Caco-2 (cell line): ENCODE results near the gene LRRK2. TPM values are rescaled to one million over a fixed set of nuclear protein-coding genes. Genes with fewer than 3 reads are reported as not detected.
A peak's percentile ranks its signal among the peaks of the same experiment; 100 is the strongest.

Experiments used
- BruUV-seq: library from RNA; stranded (reverse); fragments of 400-500 nt; replicated peaks from 2 replicates; lab custom pipeline; 2021; lab: Mats Ljungman, UMichigan
- CTCF ChIA-PET: fragments of 300-600 bp; sonication (Branson Sonifier 250); formaldehyde crosslinking; loops from one replicate; lab custom pipeline; 2022; ENCODE audit warnings: antibody characterized with exemption; lab: Charles Lee
- POLR2A ChIA-PET: fragments of 300-600 bp; sonication (Branson Sonifier 250); formaldehyde crosslinking; loops from one replicate; lab custom pipeline; 2022; ENCODE audit warnings: antibody characterized with exemption; lab: Charles Lee
- DNase-seq, 2 experiments: peaks; one replicate each; pipeline versions ENCODE4 v3.0.0 to v3.0.0-alpha.2; 2020 to 2022
- H3K27me3 ChIP-seq: replicated peaks from 2 replicates; pipeline ENCODE4 v1.6.0; 2011; ENCODE audit warnings: low read length; ENCODE audit not compliant: control insufficient read depth, insufficient read depth
- H3K36me3 ChIP-seq: 2 replicates; pipeline ENCODE4 v1.5.1; 2011; ENCODE audit warnings: low read length; ENCODE audit not compliant: control insufficient read depth, insufficient read depth
- H3K4me1 ChIP-seq: fragments of 250-450 bp; sonication (Bioruptor Pico); 2 replicates; pipeline ENCODE4 v1.5.1; 2020; ENCODE audit warnings: mild to moderate bottlenecking
- H3K4me3 ChIP-seq: 2 replicates; pipeline ENCODE4 v1.5.1; 2011; ENCODE audit warnings: low read depth, mild to moderate bottlenecking, control low read depth, low read length
- H3K9me3 ChIP-seq: fragments of 250-450 bp; sonication (Bioruptor Pico); 2 replicates; pipeline ENCODE4 v1.5.1; 2020; ENCODE audit warnings: mild to moderate bottlenecking, moderate library complexity
- H3K27ac Mint-ChIP-seq: one replicate; pipeline ENCODE4 v1.8.0; 2022; ENCODE audit warnings: mixed read lengths; ENCODE audit not compliant: unreplicated experiment
- H3K27me3 Mint-ChIP-seq: one replicate; pipeline ENCODE4 v1.8.0; 2022; ENCODE audit warnings: mixed read lengths; ENCODE audit not compliant: insufficient read depth, unreplicated experiment
- H3K36me3 Mint-ChIP-seq: one replicate; pipeline ENCODE4 v1.8.0; 2022; ENCODE audit warnings: mild to moderate bottlenecking, mixed read lengths; ENCODE audit not compliant: insufficient read depth, unreplicated experiment
- H3K4me1 Mint-ChIP-seq: one replicate; pipeline ENCODE4 v1.8.0; 2022; ENCODE audit warnings: low read depth, mixed read lengths; ENCODE audit not compliant: unreplicated experiment
- H3K4me3 Mint-ChIP-seq: one replicate; pipeline ENCODE4 v1.8.0; 2022; ENCODE audit warnings: mild to moderate bottlenecking, moderate library complexity, mixed read lengths; ENCODE audit not compliant: unreplicated experiment
- H3K9me3 Mint-ChIP-seq: one replicate; pipeline ENCODE4 v1.8.0; 2022; ENCODE audit warnings: mixed read lengths; ENCODE audit not compliant: unreplicated experiment
- intact Hi-C: fragments of 100-400 bp; cut with micrococcal nuclease; formaldehyde crosslinking; loops from one replicate; pipeline ENCODE4 v1.10.0; 2022; ENCODE audit not compliant: unreplicated experiment
- total RNA-seq: library from RNA; stranded (reverse); gene quantifications from 2 replicates; pipeline ENCODE4 v1.2.3, GENCODE V29; 2022
- TF ChIP-seq, protein P1 (sequence below), 2 experiments: fragments of 200-600 bp in 1 of 2; IDR thresholded peaks; 1 replicate in 1 of 2; 2 replicates in 1 of 2; pipeline versions ENCODE4 v1.5.1 to v1.8.0; 2011 to 2022; ENCODE audit warnings: antibody characterized with exemption in 1 of 2, control low read depth in 1 of 2, inconsistent platforms in 1 of 2, low read depth in 1 of 2, low read length in 1 of 2, mild to moderate bottlenecking in 1 of 2, moderate library complexity in 1 of 2; ENCODE audit not compliant: insufficient read depth in 1 of 2, severe bottlenecking in 1 of 2, unreplicated experiment in 1 of 2

The LRRK2 gene
- total RNA-seq, 1 experiment from 2014 or later: 0.11 TPM

GRCh38 chr12:40312196-40312595 is 87.4 kb downstream of the LRRK2 start:
- Histone ChIP-seq H3K36me3 (no peaks in the 10 kb centered on the region), H3K27me3 (no peaks in the 10 kb centered on the region), H3K4me3 (no peak overlapping the region), H3K4me1 (no peaks in the 10 kb centered on the region), H3K9me3 (no peaks in the 10 kb centered on the region)
- DNase-seq: no peak
- Mint-ChIP-seq H3K9me3 (no peaks in the 10 kb centered on the region), H3K36me3 (no peaks in the 10 kb centered on the region), H3K27ac (no peak overlapping the region), H3K4me1 (no peaks in the 10 kb centered on the region), H3K27me3 (peaks cover 5% of the 10 kb centered on the region), H3K4me3 (no peak overlapping the region)
- POLR2A ChIA-PET: no interaction called here
- no TSS peak for BruUV-seq
- intact Hi-C loops: no loop called here
- TF ChIP-seq, protein P1, sequence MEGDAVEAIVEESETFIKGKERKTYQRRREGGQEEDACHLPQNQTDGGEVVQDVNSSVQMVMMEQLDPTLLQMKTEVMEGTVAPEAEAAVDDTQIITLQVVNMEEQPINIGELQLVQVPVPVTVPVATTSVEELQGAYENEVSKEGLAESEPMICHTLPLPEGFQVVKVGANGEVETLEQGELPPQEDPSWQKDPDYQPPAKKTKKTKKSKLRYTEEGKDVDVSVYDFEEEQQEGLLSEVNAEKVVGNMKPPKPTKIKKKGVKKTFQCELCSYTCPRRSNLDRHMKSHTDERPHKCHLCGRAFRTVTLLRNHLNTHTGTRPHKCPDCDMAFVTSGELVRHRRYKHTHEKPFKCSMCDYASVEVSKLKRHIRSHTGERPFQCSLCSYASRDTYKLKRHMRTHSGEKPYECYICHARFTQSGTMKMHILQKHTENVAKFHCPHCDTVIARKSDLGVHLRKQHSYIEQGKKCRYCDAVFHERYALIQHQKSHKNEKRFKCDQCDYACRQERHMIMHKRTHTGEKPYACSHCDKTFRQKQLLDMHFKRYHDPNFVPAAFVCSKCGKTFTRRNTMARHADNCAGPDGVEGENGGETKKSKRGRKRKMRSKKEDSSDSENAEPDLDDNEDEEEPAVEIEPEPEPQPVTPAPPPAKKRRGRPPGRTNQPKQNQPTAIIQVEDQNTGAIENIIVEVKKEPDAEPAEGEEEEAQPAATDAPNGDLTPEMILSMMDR (IDR thresholded peaks at IDR 0.05; ENCODE audit: insufficient read depth in 1 of 2, low read depth in 1 of 2, low read length in 1 of 2, severe bottlenecking in 1 of 2, unreplicated experiment in 1 of 2): no peak
- CTCF ChIA-PET: no interaction called here

DNA sequence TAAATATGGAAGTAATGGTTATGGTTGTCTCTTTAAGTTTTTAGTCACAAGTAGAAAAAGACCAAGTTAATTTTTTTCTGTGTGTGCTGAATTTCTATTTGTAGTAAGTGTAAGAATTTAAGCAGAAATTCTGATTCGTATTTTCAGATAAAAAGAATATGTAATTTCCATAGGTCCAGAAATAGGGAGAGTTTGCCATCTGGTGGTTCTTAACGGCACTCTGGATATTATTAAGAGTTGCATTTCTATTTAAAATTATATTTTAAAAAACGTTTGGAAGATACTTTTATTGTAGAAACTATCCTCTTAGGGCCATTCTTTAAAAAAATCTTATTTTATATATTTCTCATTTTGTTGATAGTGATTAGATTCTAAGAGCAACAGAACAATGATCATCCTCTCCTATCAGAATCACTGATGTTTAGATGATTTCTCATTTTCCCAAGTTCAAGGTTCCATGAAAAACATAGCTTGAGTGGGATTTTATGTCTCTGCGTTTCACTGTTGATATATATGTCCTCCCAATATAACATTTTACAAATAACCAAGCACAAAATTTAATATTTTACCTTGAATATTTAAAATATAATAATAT is 88.3 kb downstream of the LRRK2 start:
- H3K4me3 Mint-ChIP-seq: no peak overlapping the region
- TF ChIP-seq, protein P1 (IDR thresholded peaks at IDR 0.05; ENCODE audit: insufficient read depth in 1 of 2, low read depth in 1 of 2, low read length in 1 of 2, severe bottlenecking in 1 of 2, unreplicated experiment in 1 of 2): peak; percentile 32 to 34
- no peaks in the 10 kb centered on the region for H3K9me3 ChIP-seq
- intact Hi-C loops: loop anchor here (1.0 kb wide), 1 partner anchor 302 kb away; no protein-coding TSS in a partner anchor
- no peaks in the 10 kb centered on the region for H3K4me1 ChIP-seq
- H3K36me3 ChIP-seq: no peaks in the 10 kb centered on the region
- H3K27me3 ChIP-seq: no peaks in the 10 kb centered on the region
- peaks cover 5% of the 10 kb centered on the region for H3K27me3 Mint-ChIP-seq
- no peak for DNase-seq
- H3K9me3 Mint-ChIP-seq: no peaks in the 10 kb centered on the region
- no peak overlapping the region for H3K27ac Mint-ChIP-seq
- H3K4me1 Mint-ChIP-seq: no peaks in the 10 kb centered on the region
- POLR2A ChIA-PET: no interaction called here
- CTCF ChIA-PET: no interaction called here
- no peak overlapping the region for H3K4me3 ChIP-seq
- no TSS peak for BruUV-seq
- no peaks in the 10 kb centered on the region for H3K36me3 Mint-ChIP-seq

DNA sequence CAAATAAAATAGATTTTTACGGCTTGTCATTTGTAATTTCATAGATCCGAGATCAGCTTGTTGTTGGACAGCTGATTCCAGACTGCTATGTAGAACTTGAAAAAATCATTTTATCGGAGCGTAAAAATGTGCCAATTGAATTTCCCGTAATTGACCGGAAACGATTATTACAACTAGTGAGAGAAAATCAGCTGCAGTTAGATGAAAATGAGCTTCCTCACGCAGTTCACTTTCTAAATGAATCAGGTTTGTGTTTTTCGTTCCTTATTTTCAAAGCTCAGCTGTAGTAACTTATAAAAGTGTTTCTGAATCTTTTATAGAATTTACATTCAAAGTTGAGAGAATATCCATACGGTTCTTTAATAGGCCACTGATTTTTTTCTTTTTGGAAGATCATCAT is 89.1 kb downstream of the LRRK2 start:
- no peaks in the 10 kb centered on the region for H3K9me3 Mint-ChIP-seq
- no peaks in the 10 kb centered on the region for H3K36me3 Mint-ChIP-seq
- intact Hi-C loops: loop anchor here (1.0 kb wide), 1 partner anchor 303 kb away; no protein-coding TSS in a partner anchor
- H3K9me3 ChIP-seq: no peaks in the 10 kb centered on the region
- BruUV-seq: no TSS peak
- no peaks in the 10 kb centered on the region for H3K4me1 Mint-ChIP-seq
- H3K4me3 Mint-ChIP-seq: no peak overlapping the region
- H3K36me3 ChIP-seq: no peaks in the 10 kb centered on the region
- no peaks in the 10 kb centered on the region for H3K27me3 ChIP-seq
- CTCF ChIA-PET: interaction anchor here (1.2 kb wide), 1 partner anchor 303 kb away, joined by 3 read pairs; no protein-coding TSS in a partner anchor
- POLR2A ChIA-PET: no interaction called here
- no peak overlapping the region for H3K27ac Mint-ChIP-seq
- H3K4me3 ChIP-seq: no peak overlapping the region
- no peak for DNase-seq
- H3K4me1 ChIP-seq: no peaks in the 10 kb centered on the region
- TF ChIP-seq, protein P1 (IDR thresholded peaks at IDR 0.05; ENCODE audit: insufficient read depth in 1 of 2, low read depth in 1 of 2, low read length in 1 of 2, severe bottlenecking in 1 of 2, unreplicated experiment in 1 of 2): no peak
- peaks cover 5% of the 10 kb centered on the region for H3K27me3 Mint-ChIP-seq
